BE2C (cell line): Measurements from ENCODE around the gene KHDRBS1.

Source experiments
- DNase-seq: peaks from one replicate; pipeline ENCODE4 v3.0.0-alpha.2; 2020
- H3K27me3 ChIP-seq: fragments of 250-450 bp; sonication (Bioruptor Pico); 2 replicates; pipeline ENCODE4 v1.5.1; 2020; ENCODE audit warnings: mild to moderate bottlenecking
- H3K36me3 ChIP-seq: fragments of 250-450 bp; sonication (Bioruptor Pico); 2 replicates; pipeline ENCODE4 v1.5.1; 2020; ENCODE audit warnings: mild to moderate bottlenecking
- H3K4me1 ChIP-seq: fragments of 250-450 bp; sonication (Bioruptor Pico); 2 replicates; pipeline ENCODE4 v1.5.1; 2020
- H3K4me3 ChIP-seq: 2 replicates; pipeline ENCODE4 v1.5.1; 2011; ENCODE audit warnings: low read depth, low read length
- H3K9me3 ChIP-seq: fragments of 250-450 bp; sonication (Bioruptor Pico); 2 replicates; pipeline ENCODE4 v1.5.1; 2020
- TF ChIP-seq, protein P1 (sequence below): IDR thresholded peaks from 2 replicates; pipeline ENCODE4 v1.5.1; 2012; ENCODE audit warnings: mild to moderate bottlenecking, low read depth, low read length

The KHDRBS1 gene

DNA sequence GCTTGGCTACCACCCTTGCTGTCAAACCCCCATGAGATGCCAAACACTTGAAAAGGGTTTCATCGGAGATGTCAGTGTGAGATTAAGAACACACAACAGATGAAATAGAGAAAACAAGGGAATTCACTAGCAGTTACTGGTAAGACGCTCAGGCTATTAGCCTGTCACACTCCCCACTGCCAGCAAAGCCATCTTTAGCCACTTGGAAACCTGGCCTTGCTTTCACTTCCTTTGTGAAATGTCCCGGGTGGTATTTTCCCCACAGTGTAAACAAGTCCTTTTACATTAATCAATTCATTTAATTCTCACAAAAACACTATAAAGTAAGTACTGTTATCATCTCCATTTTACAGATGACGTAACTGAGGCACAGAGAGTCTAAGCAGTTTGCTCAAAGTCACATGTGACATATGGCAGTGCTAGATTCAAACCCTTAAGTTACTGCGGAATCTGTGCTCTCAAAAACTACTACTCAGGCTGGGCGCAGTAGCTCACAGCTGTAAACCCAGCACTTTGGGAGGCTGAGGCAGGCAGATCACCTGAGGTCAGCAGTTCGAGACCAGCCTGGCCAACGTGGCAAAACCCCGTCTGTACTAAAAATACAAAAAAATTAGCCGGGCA, 32.7 kb upstream of the KHDRBS1 start:
- Histone ChIP-seq H3K4me3 (no peak overlapping the region), H3K4me1 (no peaks in the 10 kb centered on the region), H3K27me3 (no peaks in the 10 kb centered on the region), H3K36me3 (no peaks in the 10 kb centered on the region), H3K9me3 (no peaks in the 10 kb centered on the region)
- TF ChIP-seq, protein P1, sequence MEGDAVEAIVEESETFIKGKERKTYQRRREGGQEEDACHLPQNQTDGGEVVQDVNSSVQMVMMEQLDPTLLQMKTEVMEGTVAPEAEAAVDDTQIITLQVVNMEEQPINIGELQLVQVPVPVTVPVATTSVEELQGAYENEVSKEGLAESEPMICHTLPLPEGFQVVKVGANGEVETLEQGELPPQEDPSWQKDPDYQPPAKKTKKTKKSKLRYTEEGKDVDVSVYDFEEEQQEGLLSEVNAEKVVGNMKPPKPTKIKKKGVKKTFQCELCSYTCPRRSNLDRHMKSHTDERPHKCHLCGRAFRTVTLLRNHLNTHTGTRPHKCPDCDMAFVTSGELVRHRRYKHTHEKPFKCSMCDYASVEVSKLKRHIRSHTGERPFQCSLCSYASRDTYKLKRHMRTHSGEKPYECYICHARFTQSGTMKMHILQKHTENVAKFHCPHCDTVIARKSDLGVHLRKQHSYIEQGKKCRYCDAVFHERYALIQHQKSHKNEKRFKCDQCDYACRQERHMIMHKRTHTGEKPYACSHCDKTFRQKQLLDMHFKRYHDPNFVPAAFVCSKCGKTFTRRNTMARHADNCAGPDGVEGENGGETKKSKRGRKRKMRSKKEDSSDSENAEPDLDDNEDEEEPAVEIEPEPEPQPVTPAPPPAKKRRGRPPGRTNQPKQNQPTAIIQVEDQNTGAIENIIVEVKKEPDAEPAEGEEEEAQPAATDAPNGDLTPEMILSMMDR: no peak
- no peak for DNase-seq

DNA sequence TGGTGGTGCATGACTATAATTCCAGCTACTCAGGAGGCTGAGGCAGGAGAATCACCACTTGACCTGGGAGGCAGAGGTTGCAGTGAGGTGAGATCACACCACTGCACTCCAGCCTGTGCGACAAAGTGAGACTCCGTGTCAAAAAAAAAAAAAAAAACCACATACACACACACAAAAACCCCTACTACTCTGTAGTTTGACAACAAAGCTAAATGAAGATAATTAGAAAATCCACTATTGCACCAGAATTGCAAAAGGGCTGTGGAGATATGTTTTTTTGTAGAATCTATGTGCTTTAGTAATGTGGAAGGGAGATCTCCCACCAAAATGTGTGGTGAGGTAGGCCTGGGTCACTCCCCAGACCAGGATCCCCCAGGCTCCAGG, 32.2 kb upstream of the KHDRBS1 start:
- no peak overlapping the region for H3K4me3 ChIP-seq
- TF ChIP-seq, protein P1: no peak
- no peaks in the 10 kb centered on the region for H3K36me3 ChIP-seq
- no peak for DNase-seq
- H3K27me3 ChIP-seq: no peaks in the 10 kb centered on the region
- no peaks in the 10 kb centered on the region for H3K9me3 ChIP-seq
- no peaks in the 10 kb centered on the region for H3K4me1 ChIP-seq

DNA sequence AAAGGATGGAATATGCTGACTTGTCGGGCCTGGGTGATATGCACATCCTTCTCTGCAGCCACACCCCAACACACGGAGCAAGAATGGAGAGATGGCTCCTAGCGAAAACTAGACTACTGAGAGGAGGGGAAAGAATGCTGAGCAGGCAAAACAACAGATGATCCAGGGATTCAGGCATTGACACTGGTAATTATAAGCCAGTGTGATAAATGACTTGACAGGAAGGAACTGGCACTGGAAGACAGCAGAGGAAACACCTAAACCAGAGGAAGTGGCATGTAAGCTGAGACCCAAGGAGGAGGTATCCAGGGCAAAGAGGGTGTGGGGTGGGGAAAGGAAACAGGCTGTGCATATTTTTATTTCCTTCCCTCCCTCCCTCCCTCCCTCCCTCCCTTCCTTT, 31.7 kb upstream of the KHDRBS1 start:
- TF ChIP-seq, protein P1: no peak
- DNase-seq: no peak
- Histone ChIP-seq H3K4me3 (no peak overlapping the region), H3K36me3 (no peaks in the 10 kb centered on the region), H3K27me3 (no peaks in the 10 kb centered on the region), H3K9me3 (no peaks in the 10 kb centered on the region), H3K4me1 (no peaks in the 10 kb centered on the region)

DNA sequence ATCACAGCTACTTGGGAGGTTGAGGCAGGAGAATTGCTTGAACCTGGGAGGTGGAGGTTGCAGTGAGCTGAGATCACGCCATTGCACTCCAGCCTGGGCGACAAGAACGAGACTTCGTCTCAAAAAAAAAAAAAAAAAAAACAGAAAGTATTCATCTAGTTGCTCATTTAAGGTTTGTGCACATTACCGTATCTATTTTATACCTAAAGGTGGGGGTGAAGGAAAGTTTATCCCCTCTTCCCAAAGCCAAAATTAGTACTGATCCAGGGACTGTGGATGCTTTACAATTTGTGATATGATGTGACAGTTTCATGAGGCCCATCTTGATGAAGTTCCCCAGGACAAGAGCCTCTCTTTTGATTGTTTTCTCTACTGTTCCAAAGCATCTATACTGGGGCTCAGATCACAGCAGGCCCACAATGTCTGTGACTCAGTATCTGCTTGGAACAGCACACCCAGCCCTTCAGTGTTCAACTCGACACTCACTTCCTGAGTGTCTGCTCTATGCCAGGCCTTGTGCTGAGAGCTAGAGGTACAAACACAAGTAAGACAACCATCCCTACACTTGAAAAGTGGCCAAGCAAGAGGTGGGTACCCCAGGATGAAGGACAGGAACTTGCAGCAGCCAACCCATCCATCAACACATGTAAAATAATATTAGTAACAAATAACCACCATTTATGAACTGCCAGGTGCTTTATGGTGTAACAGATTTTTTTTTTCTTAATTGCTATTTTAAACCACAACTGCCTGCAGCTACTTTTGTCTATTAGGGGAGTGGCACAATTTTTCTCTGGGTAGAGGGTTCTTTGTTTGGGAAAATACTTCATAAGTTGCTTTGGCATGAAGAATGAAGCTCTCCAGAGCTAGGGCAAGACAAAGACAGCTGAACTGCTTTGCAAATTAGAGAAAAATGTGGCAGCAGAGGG, 29.0 kb upstream of the KHDRBS1 start:
- Histone ChIP-seq H3K4me3 (no peak overlapping the region), H3K9me3 (no peaks in the 10 kb centered on the region), H3K4me1 (no peaks in the 10 kb centered on the region), H3K27me3 (no peaks in the 10 kb centered on the region), H3K36me3 (no peaks in the 10 kb centered on the region)
- DNase-seq: no peak
- TF ChIP-seq, protein P1: no peak

DNA sequence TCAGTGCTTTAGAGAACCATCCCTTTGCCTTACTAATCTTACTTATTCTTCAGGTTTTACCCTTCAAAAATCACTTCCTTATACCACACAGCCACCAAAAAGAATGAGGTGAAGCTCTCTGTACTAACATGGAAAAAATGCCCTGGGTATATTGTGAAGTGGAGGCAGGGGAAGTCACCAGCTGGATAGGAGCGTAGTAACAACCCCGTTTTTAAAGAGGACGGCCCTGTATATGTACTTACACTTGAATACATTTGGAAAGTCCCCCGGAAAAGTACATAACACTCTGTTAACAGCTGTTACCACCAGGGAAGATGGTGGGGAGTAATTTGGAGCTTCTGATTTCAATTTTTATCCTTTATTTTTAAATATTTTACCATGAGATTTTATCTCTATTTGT, 28.2 kb upstream of the KHDRBS1 start:
- H3K9me3 ChIP-seq: no peaks in the 10 kb centered on the region
- no peak overlapping the region for H3K4me3 ChIP-seq
- no peaks in the 10 kb centered on the region for H3K4me1 ChIP-seq
- TF ChIP-seq, protein P1: no peak
- no peak for DNase-seq
- H3K36me3 ChIP-seq: no peaks in the 10 kb centered on the region
- H3K27me3 ChIP-seq: no peaks in the 10 kb centered on the region

DNA sequence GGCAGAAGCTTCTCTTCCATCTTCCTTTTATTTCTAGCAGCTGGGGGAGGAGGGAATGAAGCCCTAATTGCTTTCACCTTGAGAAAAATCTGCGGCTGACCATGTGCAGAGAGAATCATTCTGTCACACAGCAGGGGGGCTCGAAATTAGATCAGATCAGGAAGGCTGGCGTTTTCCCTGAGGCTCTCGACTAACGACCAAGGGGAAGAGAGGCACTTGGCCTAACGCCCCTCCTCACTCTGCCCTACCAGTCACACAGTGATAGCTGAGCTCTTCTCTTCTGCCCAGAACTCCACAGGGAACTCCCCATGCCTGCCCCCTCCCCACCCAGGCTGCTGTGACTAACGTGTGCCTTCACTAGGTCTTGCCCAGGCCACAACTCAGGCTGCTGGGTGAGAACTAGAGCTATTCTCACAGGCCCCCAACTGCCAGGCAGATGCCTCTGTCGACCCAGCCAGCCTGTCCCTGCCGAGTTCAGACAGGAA, 26.5 kb upstream of the KHDRBS1 start:
- peak; percentile 9 for DNase-seq
- H3K36me3 ChIP-seq: no peaks in the 10 kb centered on the region
- TF ChIP-seq, protein P1: no peak
- no peaks in the 10 kb centered on the region for H3K27me3 ChIP-seq
- no peaks in the 10 kb centered on the region for H3K4me1 ChIP-seq
- H3K4me3 ChIP-seq: no peak overlapping the region
- no peaks in the 10 kb centered on the region for H3K9me3 ChIP-seq
